ENCODE results near the gene CDK17.

DNA sequence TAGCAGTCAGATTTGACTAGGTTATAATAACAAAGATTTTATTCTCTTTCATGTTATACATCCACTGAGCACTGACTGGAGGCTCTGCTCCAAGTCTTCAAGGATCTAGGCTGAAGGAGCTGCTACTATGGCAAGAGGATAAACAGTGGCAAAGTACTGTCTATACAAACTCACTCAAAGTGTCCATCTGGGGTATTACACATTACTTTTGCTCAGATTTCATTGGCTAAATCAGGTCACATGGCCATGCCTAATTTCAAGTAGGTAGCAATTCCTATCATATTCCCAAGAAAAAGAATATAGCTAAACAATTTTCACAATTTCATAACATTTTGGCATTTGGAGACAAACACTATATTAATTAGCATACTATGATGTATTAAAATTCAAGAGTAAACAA lies 40.9 kb downstream of the CDK17 start:
- TF ChIP-seq, protein P1, sequence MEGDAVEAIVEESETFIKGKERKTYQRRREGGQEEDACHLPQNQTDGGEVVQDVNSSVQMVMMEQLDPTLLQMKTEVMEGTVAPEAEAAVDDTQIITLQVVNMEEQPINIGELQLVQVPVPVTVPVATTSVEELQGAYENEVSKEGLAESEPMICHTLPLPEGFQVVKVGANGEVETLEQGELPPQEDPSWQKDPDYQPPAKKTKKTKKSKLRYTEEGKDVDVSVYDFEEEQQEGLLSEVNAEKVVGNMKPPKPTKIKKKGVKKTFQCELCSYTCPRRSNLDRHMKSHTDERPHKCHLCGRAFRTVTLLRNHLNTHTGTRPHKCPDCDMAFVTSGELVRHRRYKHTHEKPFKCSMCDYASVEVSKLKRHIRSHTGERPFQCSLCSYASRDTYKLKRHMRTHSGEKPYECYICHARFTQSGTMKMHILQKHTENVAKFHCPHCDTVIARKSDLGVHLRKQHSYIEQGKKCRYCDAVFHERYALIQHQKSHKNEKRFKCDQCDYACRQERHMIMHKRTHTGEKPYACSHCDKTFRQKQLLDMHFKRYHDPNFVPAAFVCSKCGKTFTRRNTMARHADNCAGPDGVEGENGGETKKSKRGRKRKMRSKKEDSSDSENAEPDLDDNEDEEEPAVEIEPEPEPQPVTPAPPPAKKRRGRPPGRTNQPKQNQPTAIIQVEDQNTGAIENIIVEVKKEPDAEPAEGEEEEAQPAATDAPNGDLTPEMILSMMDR (IDR thresholded peaks at IDR 0.05): no peak
- no peak for TF ChIP-seq POLR2A (IDR thresholded peaks at IDR 0.05)

All from thyroid gland (tissue), 4 donors.